Measurements from ENCODE around the gene CLDN4. TPM values are rescaled to one million over a fixed set of nuclear protein-coding genes. Genes with fewer than 3 reads are reported as not detected.

Gene CLDN4
- total RNA-seq, 1 donor from 2014 or later = not detected

GRCh38 chr7:73852500-73852899, 21.7 kb downstream of the CLDN4 start:
- Mint-ChIP-seq H3K4me1 (ENCODE audit: low read depth) (peaks cover 32% of the 10 kb centered on the region), H3K27ac (no peak overlapping the region), H3K9me3 (no peaks in the 10 kb centered on the region), H3K4me3 (ENCODE audit: low read depth) (no peak overlapping the region), H3K27me3 (ENCODE audit: low read depth) (peaks cover 33% of the 10 kb centered on the region), H3K36me3 (ENCODE audit: low read depth) (no peaks in the 10 kb centered on the region)
- DNase-seq (ENCODE audit: low spot score) = no peak
- intact Hi-C loops (cut with micrococcal nuclease) = no loop called here

- H3K27ac Mint-ChIP-seq = no peak overlapping the region
- no peak for DNase-seq (ENCODE audit: low spot score)
- intact Hi-C loops (cut with micrococcal nuclease) = no loop called here
- H3K36me3 Mint-ChIP-seq (ENCODE audit: low read depth) = no peaks in the 10 kb centered on the region
- peaks cover 9% of the 10 kb centered on the region for H3K4me1 Mint-ChIP-seq (ENCODE audit: low read depth)
- H3K9me3 Mint-ChIP-seq = no peaks in the 10 kb centered on the region
- no peak overlapping the region for H3K4me3 Mint-ChIP-seq (ENCODE audit: low read depth)
- H3K27me3 Mint-ChIP-seq (ENCODE audit: low read depth) = peaks cover 27% of the 10 kb centered on the region
Observed at GRCh38 chr7:73856941-73857340, 26.1 kb downstream of the CLDN4 start.

GRCh38 chr7:73858807-73859206, 28.0 kb downstream of the CLDN4 start:
- DNase-seq (ENCODE audit: low spot score) = no peak
- Mint-ChIP-seq H3K27ac (no peak overlapping the region), H3K36me3 (ENCODE audit: low read depth) (no peaks in the 10 kb centered on the region), H3K9me3 (no peaks in the 10 kb centered on the region), H3K4me1 (ENCODE audit: low read depth) (peaks cover 5% of the 10 kb centered on the region), H3K4me3 (ENCODE audit: low read depth) (no peak overlapping the region), H3K27me3 (ENCODE audit: low read depth) (peaks cover 23% of the 10 kb centered on the region)
- intact Hi-C loops (cut with micrococcal nuclease) = no loop called here

GRCh38 chr7:73860859-73861258, 30.1 kb downstream of the CLDN4 start, which contains the start of gene TMEM270:
TSS of gene TMEM270 (plus strand) at chr7:73861159. CDS start at chr7:73861195, 36 bp downstream.
- no peaks in the 10 kb centered on the region for H3K9me3 Mint-ChIP-seq
- no peak for DNase-seq (ENCODE audit: low spot score)
- intact Hi-C loops (cut with micrococcal nuclease) = loop anchor here (10.0 kb wide), 1 partner anchor 164 kb away; the partner anchor contains the start of gene ELN
- no peaks in the 10 kb centered on the region for H3K36me3 Mint-ChIP-seq (ENCODE audit: low read depth)
- peaks cover 2% of the 10 kb centered on the region for H3K4me1 Mint-ChIP-seq (ENCODE audit: low read depth)
- peaks cover 16% of the 10 kb centered on the region for H3K27me3 Mint-ChIP-seq (ENCODE audit: low read depth)
- H3K4me3 Mint-ChIP-seq (ENCODE audit: low read depth) = no peak within 1 kb of the TSS
- no peak within 1 kb of the TSS for H3K27ac Mint-ChIP-seq

GRCh38 chr7:73861305-73861704, 30.5 kb downstream of the CLDN4 start:
- Mint-ChIP-seq H3K27ac (no peak overlapping the region), H3K27me3 (ENCODE audit: low read depth) (peaks cover 16% of the 10 kb centered on the region), H3K4me1 (ENCODE audit: low read depth) (no peaks in the 10 kb centered on the region), H3K9me3 (no peaks in the 10 kb centered on the region), H3K36me3 (ENCODE audit: low read depth) (no peaks in the 10 kb centered on the region), H3K4me3 (ENCODE audit: low read depth) (no peak overlapping the region)
- intact Hi-C loops (cut with micrococcal nuclease) = loop anchor here (10.0 kb wide), 1 partner anchor 163 kb away; the partner anchor contains the start of gene ELN
- DNase-seq (ENCODE audit: low spot score) = no peak

GRCh38 chr7:73864981-73865711, 34.4 kb downstream of the CLDN4 start:
- Mint-ChIP-seq H3K27ac (no peak overlapping the region), H3K4me1 (ENCODE audit: low read depth) (no peaks in the 10 kb centered on the region), H3K4me3 (ENCODE audit: low read depth) (no peak overlapping the region), H3K9me3 (no peaks in the 10 kb centered on the region), H3K36me3 (ENCODE audit: low read depth) (no peaks in the 10 kb centered on the region), H3K27me3 (ENCODE audit: low read depth) (no peaks in the 10 kb centered on the region)
- DNase-seq (ENCODE audit: low spot score) = no peak
- intact Hi-C loops (cut with micrococcal nuclease) = loop anchor here (10.0 kb wide), 1 partner anchor 160 kb away; the partner anchor contains the start of gene ELN

- no peaks in the 10 kb centered on the region for H3K27me3 Mint-ChIP-seq (ENCODE audit: low read depth)
- no peaks in the 10 kb centered on the region for H3K9me3 Mint-ChIP-seq
- H3K4me1 Mint-ChIP-seq (ENCODE audit: low read depth) = no peaks in the 10 kb centered on the region
- no peak overlapping the region for H3K4me3 Mint-ChIP-seq (ENCODE audit: low read depth)
- no peak overlapping the region for H3K27ac Mint-ChIP-seq
- no peaks in the 10 kb centered on the region for H3K36me3 Mint-ChIP-seq (ENCODE audit: low read depth)
- intact Hi-C loops (cut with micrococcal nuclease) = loop anchor here (10.0 kb wide), 1 partner anchor 159 kb away; the partner anchor contains the start of gene ELN
- DNase-seq (ENCODE audit: low spot score) = no peak
Observed at GRCh38 chr7:73865738-73866445, 35.1 kb downstream of the CLDN4 start.

- H3K9me3 Mint-ChIP-seq = no peaks in the 10 kb centered on the region
- H3K4me1 Mint-ChIP-seq (ENCODE audit: low read depth) = no peaks in the 10 kb centered on the region
- H3K27me3 Mint-ChIP-seq (ENCODE audit: low read depth) = no peaks in the 10 kb centered on the region
- no peak for DNase-seq (ENCODE audit: low spot score)
- no peak overlapping the region for H3K27ac Mint-ChIP-seq
- intact Hi-C loops (cut with micrococcal nuclease) = loop anchor here (10.0 kb wide), 1 partner anchor 158 kb away; the partner anchor contains the start of gene ELN
- H3K36me3 Mint-ChIP-seq (ENCODE audit: low read depth) = no peaks in the 10 kb centered on the region
- H3K4me3 Mint-ChIP-seq (ENCODE audit: low read depth) = no peak overlapping the region
Observed at GRCh38 chr7:73866446-73866767, 35.6 kb downstream of the CLDN4 start.

GRCh38 chr7:73869011-73869798, 38.4 kb downstream of the CLDN4 start:
- Mint-ChIP-seq H3K4me1 (ENCODE audit: low read depth) (no peaks in the 10 kb centered on the region), H3K36me3 (ENCODE audit: low read depth) (no peaks in the 10 kb centered on the region), H3K9me3 (no peaks in the 10 kb centered on the region), H3K27ac (no peak overlapping the region), H3K27me3 (ENCODE audit: low read depth) (no peaks in the 10 kb centered on the region), H3K4me3 (ENCODE audit: low read depth) (no peak overlapping the region)
- intact Hi-C loops (cut with micrococcal nuclease) = loop anchor here (10.0 kb wide), 1 partner anchor 156 kb away; the partner anchor contains the start of gene ELN
- no peak for DNase-seq (ENCODE audit: low spot score)

GRCh38 chr7:73870041-73870492, 39.3 kb downstream of the CLDN4 start:
- Mint-ChIP-seq H3K4me3 (ENCODE audit: low read depth) (no peak overlapping the region), H3K9me3 (no peaks in the 10 kb centered on the region), H3K27me3 (ENCODE audit: low read depth) (no peaks in the 10 kb centered on the region), H3K36me3 (ENCODE audit: low read depth) (no peaks in the 10 kb centered on the region), H3K4me1 (ENCODE audit: low read depth) (no peaks in the 10 kb centered on the region), H3K27ac (no peak overlapping the region)
- intact Hi-C loops (cut with micrococcal nuclease) = no loop called here
- DNase-seq (ENCODE audit: low spot score) = no peak

GRCh38 chr7:73871163-73872011, 40.6 kb downstream of the CLDN4 start:
- H3K36me3 Mint-ChIP-seq (ENCODE audit: low read depth) = no peaks in the 10 kb centered on the region
- H3K4me3 Mint-ChIP-seq (ENCODE audit: low read depth) = no peak overlapping the region
- DNase-seq (ENCODE audit: low spot score) = no peak
- H3K27ac Mint-ChIP-seq = no peak overlapping the region
- intact Hi-C loops (cut with micrococcal nuclease) = no loop called here
- no peaks in the 10 kb centered on the region for H3K4me1 Mint-ChIP-seq (ENCODE audit: low read depth)
- H3K9me3 Mint-ChIP-seq = no peaks in the 10 kb centered on the region
- H3K27me3 Mint-ChIP-seq (ENCODE audit: low read depth) = no peaks in the 10 kb centered on the region
